ENCODE data around the gene MTMR1.

Gene MTMR1

GRCh38 chrX:150692831-150693724, at the start of gene MTMR1:
Gene MTMR1, plus strand, starts transcription at chrX:150693396. Its CDS starts 135 bp downstream, at chrX:150693531.
- DNase-seq: peak; percentile 46

- no peak for DNase-seq
Measured at GRCh38 chrX:150643958-150644357, 49.2 kb upstream of the MTMR1 start.

- DNase-seq: no peak
Measured at GRCh38 chrX:150644422-150644821, 48.8 kb upstream of the MTMR1 start.

- DNase-seq: no peak
Measured at GRCh38 chrX:150647331-150647730, 45.9 kb upstream of the MTMR1 start.

DNA sequence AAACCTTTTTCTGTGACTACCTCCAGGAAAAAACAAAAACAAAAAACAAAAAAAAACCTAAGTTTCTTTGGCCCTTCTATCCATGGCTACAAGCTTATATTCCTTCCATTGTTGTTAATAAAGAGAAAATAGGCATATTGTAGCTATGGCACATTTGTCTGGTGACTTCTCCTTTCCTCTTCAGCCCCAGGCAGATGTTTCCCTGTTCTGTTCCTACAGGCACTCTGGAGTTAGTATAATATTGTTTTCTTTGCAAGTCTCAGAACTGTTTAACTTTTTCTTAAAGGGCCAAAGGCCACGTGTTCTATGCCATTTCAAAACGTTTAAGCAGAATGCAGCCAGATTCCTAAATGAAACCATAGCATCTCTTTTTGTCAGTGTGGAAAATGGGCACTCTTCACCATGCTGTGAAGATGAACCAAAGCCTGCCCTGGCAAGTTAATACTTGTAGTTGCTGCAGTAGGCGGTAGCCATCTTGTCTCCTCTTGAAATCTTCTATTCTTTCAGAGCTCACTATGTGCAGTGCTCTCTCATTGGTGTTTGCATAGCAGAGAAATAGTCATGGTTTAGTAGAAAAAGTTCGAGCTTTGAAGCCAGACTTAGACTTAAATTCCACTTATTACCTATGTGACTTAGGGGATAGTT, 44.8 kb upstream of the MTMR1 start:
- no peak for DNase-seq

DNA sequence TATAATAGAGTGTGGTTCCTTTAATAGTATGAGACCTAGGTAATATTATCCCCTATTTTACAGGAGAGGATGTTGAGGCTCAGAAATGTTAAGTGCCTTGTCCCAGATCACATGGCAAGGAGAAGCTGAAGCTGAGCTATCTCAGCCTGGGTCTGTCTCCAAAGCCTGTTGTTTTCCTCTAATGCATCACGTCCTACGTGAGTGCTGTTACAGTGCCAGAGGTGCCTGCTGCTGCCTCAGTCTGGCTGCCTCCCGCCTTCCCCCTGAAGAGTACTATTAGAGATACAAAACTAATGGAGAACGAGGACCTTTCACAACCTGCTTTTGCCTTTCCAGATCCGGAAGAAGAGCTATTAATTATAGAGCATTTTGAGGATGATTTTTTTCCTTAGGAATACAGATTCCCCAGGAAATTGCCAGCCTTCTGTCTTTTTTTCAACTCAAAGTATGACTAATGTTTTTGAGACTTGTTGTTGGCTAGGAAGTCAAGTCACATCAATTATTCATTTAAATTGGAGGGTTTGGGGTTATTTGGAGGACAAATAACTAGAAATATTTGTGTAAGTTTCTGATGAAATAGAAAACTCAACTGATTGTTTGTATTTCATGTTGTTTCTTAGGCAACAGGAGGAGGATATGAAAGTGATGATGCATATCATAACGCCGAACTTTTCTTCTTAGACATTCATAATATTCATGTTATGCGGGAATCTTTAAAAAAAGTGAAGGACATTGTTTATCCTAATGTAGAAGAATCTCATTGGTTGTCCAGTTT, 43.9 kb upstream of the MTMR1 start:
- DNase-seq: no peak

DNA sequence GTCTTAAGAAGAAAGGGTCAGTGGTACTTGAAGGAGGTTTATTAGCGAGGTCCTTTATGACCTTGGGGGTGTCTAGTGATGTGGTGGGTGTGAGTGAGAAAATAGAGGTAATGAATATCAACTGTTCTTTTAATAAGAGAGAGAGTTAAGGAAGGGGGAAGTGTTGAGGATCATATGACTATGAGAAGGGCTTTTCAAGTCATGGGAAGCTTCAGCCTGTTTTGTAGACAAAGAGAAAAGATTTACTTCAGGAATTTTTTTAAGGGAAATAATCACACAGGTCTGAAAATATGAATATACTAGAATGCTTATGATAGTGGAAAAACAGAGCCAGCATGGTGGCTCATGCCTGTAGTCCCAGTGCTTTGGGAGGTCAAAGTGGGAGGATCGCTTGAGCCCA, 41.3 kb upstream of the MTMR1 start:
- no peak for DNase-seq

GRCh38 chrX:150655788-150656187, 37.4 kb upstream of the MTMR1 start:
- DNase-seq: no peak

GRCh38 chrX:150663073-150663472, 30.1 kb upstream of the MTMR1 start:
- DNase-seq: no peak

DNA sequence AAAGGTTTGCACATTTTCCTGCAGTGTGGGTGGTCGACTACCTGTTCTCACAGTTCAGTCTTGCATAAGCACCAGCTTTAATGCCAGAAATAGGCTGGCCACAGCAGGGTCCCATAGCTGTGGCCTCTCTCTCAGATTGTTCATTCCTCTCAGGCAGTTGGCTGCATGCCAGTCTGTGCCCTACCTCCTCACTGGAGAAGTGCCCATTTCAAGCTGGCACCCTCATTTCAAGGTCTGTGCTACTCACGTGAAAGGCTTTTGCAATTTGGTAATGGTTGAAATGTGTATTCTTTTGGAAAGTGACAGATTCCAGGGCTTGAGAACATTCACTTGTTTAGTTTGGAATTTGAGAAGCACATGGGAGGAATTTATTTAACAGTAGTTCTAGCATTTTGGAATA, 28.9 kb upstream of the MTMR1 start:
- peak; percentile 8 for DNase-seq

DNA sequence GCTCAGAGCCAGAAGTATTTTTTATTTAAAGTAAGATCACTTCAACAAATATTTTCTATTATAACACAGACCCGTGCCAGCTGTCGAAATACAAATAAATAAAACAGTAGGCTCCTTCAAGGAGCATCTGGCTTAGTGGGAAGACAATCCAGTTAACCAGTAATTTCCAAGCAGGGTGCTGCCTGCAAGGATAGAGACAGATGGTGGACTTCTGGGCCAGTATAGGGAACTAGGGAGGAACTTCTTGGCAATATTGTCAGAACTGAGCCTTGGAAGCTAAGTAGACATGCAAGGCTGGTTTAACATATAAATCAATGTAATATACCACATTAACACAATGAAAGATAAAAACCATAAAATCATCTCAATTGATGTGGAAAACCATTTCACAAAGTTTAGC, 17.0 kb upstream of the MTMR1 start:
- DNase-seq: peak; percentile 2

- peak; percentile 15 for DNase-seq
Measured at GRCh38 chrX:150680974-150681373, 12.2 kb upstream of the MTMR1 start.

- DNase-seq: no peak
Measured at GRCh38 chrX:150683112-150683511, 10.1 kb upstream of the MTMR1 start.

- peak; percentile 38 for DNase-seq
Measured at GRCh38 chrX:150683536-150684146, 9.6 kb upstream of the MTMR1 start.

DNA sequence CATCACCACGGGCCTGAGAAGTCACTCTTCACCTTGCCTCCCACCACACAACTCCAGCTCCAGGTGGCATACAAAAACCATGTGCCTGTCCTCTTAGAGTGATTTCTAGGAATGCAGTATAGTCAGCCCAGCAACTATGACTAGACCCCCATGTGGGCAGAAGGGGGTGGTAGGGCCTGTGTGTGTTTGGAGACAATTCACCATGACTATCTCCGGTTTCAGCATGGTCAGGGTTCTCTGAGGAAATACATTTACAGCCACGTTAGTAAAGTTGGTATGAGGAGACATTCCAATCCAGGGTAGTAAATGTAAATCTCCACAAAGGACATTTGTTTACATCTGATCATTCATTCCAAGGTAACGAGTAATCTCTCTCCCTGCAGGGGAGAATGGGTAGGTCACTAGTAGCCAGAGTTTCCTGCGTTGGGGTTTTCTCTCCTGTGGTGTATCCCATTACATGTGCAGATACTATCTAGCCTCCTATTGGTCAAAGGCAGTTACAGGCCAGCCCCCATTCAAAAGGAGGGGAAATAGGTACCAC, 4.2 kb upstream of the MTMR1 start:
- no peak for DNase-seq

DNA sequence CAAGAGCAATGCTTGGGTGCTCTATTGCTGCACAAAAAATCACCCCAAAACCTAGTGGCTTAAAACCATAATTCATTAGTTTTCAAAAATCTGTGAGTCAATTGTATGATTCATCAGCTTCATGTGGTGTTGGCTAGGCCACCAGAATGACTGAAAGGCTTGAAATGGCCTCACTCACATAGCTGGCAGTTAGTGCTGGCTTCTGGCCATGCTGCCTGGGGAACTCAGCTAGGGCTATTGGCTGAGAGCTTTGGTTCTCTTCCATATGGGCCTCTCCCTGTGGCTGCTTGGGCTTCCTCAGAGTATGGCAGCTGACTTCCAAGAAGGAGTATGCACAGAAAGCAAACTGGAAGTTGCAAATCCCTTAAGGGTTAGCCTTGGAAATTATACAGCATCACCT, 3.1 kb upstream of the MTMR1 start:
- no peak for DNase-seq

DNA sequence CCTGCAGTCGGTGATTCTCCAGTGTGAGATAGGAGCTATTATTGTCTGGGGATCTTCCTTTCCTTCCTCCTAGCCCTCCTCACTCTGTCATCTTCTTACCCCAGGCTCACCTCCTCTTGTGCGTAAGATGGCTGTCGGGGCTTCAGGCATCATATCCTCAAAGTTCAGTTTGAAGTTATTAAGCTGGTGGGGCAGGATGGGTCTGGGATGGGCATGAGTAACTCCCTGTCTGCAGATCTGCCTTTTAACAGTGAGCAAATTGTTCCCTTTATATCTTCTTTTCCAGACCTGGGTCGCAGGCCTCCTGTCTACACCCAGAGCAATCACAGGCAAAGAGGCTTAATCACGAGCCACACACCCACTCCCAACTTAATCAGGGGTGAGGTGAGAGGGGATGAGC, 900 bp upstream of the MTMR1 start:
- DNase-seq: peak; percentile 23

GRCh38 chrX:150693725-150694574, 754 bp downstream of the MTMR1 start:
- peak; percentile 64 for DNase-seq

DNA sequence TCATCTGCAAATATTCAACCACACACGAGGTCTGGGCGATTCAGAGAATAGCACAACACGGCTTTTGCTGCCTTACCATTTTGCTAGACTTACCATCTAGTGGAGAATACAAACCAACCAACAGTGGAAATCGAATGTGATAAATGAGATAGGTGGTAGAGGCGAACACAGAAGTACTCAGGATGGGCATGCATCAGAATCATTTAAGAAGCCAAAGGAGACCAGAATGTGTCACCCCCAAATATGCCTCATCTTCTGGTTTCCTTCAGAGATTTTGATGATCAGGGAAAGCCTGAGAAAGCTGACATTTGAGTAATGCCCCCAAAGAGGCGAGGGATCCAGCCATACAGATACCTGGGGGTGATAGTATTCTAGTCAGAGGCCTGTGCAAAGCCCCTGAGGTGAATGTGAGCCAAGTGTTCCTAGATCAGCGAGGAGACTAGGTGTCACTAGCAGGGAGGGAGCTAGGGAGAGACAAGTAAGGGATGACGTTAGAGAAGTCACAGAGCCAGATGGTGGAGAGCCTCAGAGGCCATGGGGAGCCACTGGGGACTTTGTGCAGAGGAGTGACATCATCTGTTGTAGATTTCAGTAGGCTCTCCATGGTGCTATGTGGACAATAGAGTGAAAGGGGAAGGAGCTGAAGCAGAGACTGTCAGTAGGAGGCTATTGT, 1.7 kb downstream of the MTMR1 start:
- DNase-seq: peak; percentile 12

- DNase-seq: no peak
Measured at GRCh38 chrX:150696331-150696730, 3.1 kb downstream of the MTMR1 start.

DNA sequence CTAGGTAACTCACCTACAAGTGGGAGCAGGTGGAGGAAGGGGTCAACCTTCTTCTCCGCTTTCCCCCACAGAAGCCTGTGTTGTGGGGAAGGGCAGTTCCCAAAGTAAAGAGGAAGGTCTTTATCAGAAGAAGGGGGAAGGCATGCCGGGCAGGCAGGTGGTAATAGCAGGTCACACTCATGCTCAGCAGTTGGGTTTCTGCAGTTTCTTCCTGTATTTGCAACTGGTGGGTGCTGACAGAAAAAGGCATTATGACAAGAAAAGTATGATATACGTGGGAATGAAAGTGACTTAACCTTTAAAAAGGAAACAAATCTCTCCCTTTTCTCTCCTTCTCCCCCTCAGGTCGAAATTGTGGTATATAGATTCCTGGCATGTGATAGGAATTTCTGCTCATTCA, 3.7 kb downstream of the MTMR1 start:
- DNase-seq: no peak
